Cortex of kidney (tissue), 1 donor: ENCODE data around the gene CABCOCO1.

Experiments used
- DNase-seq: peaks from one replicate; lab custom pipeline; 2025; lab: John Stamatoyannopoulos, UW

CABCOCO1 gene

GRCh38 chr10:61757525-61758397 lies 95.0 kb downstream of the CABCOCO1 start:
- DNase-seq, result no peak

DNA sequence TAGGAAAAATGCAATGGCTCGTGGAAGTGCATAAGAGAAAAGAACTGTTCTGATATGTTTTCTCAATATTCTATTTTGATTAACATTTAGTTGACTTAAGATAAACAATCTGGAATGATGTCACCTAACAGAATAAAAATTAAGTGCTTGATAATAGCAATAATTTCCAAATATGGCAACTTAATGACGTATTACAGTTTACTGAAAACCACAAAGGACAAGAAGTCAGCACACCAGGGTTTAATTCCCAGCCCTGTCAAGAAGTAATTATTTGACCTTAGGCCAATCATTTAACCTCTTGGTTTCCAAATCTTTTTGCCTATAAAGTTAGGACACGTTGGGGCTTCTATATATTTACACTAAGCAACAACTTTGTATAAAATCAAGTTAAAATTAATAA lies 95.7 kb downstream of the CABCOCO1 start:
- DNase-seq, result no peak

GRCh38 chr10:61759751-61760150 lies 97.0 kb downstream of the CABCOCO1 start:
- DNase-seq, result no peak

- no peak for DNase-seq
These were observed 98.5 kb downstream of the CABCOCO1 start for GRCh38 chr10:61760943-61761824.

DNA sequence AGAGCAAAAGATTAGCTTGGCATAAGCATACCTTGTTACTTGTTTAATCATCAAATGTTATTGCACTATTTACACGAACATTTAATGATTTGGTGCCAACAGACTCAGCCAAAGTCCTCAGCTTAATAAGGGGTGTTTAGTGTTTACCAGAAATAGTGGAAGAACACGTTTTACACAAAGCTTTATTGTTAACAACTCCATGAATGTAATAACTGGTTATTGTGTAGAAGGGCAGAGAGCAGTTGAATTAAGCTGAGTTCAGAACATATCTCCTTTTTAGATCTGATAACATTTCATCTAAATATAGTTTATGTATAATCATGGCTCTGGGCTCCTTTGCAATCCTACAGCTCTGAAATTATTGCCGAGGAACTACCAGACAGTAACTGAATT lies 99.1 kb downstream of the CABCOCO1 start:
- DNase-seq, result no peak

- no peak for DNase-seq
These were observed 101.0 kb downstream of the CABCOCO1 start for GRCh38 chr10:61763778-61764177.

- DNase-seq, result no peak
These were observed 101.8 kb downstream of the CABCOCO1 start for GRCh38 chr10:61764486-61764885.

DNA sequence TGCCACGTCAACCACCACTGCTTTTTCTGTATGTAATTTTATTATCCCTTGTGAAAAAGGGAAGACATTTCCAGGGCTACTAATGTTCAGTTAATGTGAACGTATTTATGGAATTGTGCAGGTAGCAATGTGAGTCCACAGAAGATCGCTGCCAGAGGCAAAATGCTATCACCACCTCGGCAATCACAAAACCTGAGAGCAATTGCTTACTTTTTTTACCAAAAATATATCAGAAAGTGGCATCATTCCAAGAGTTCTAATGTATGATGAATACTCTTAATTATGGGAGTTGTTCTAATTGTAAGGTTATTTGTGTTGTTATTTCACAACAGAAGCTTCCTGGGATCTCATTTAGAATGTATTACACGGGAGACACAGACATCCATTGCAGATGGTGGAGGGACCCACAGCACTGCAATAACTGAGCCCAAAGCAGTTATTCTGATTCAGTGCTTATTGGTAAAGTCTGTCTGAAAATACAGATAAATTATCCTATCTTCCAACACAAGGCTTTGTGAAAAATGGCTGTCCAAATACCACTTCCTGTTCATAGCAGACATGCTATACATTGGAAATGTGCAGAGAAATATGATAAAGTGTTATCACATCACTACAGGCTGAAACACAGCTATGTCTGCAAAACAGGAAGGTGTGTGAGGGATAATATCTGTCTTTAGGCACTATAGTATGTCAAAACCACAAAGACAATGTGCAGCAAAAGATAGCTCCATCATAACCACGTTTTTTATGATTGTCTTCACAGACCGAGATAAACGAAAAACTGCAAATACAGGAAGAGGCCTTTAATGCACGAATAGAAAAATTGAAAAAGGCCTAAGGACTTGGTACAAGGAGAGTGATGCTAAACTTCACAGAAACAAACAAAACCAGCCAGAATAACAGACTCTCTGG lies 102.7 kb downstream of the CABCOCO1 start:
- DNase-seq, result no peak

DNA sequence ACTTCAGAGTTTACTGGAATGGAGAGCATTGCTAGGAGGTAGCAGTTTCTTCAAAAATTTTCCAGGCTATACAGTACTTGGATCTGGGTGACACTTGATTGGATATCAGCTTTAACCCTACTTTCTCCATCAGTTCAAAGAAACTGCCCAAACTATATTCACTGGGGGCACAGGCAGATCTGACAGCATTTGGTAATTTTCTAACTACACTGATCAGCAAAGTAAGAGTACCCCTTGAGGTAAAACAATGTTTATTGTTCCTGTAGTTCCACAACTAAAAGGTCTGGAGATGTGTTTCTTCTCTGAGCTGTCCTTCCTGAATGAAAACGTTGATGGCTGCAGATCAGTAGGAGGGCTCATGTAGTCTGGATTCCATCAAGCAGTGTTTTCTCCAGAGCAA lies 104.2 kb downstream of the CABCOCO1 start:
- no peak for DNase-seq

- DNase-seq, result no peak
These were observed 111.3 kb downstream of the CABCOCO1 start for GRCh38 chr10:61774031-61774430.

DNA sequence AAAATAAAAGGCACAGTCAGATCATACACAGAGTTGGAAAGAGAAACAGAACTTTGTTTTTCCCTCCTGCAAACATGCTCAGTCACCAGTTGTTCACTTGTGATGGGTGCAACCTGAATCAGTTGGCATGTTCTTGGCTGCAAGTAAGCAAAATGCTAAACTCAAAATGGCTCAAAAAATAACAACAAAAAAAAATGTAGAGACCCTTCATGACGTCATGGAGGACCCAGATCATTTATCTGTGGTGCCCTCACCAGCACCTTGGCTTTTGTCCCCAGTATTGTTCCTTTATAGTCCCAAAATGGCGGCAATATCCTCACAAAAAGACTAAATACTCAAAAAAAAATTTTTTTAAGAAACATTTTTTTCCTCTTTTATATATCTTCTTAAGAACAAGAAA lies 112.4 kb downstream of the CABCOCO1 start:
- no peak for DNase-seq

DNA sequence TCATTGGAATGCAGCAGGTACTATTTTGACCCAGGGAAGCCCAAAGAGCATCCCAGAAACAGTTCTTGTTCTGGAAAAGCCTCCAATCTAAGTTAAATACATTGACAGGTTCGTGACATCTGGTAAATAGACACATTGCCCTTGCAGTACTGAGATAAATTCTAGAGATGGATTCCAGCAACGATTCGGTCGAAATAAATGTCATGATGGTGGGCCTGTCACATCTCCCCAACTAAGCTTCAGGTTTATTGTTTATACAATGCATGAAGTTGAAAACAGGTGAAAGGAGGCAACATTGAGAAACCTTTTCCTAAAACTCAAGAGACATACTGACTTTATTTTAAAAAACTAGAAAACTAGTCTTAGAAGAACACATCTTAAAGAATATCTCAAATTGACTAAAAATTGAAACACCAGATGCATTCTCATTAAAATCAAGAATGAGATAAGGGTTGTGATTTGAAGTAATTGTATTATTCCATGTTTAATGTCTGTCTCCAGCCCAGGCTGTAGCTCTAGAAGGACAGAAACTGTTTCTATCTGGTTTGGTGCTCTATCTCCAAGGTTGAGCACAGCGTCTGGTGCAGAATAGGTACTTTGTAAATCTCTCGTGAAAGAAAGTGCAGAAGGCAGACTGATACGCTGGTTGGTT lies 114.0 kb downstream of the CABCOCO1 start:
- DNase-seq, result no peak

- DNase-seq, result no peak
These were observed 115.4 kb downstream of the CABCOCO1 start for GRCh38 chr10:61778137-61778536.

DNA sequence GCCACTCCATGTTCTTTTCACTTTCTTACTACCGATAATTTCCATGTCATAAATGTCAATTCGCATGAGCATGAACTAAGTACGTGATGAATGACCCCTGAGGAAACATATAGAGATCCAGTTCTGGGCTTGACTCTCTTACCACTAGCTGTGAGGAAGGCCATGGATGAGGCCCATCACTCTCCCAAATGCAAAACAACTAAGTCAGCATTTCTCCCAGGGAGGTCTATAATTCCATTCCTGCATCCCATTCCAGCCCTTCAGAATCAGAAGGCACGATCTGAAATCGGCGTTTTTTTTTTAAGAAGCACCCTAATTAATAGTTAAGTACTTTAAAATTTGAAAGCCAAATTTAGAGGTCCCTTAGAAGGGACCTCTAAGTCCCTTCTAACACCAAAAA lies 116.5 kb downstream of the CABCOCO1 start:
- DNase-seq, result no peak

- no peak for DNase-seq
These were observed 117.4 kb downstream of the CABCOCO1 start for GRCh38 chr10:61779950-61780659.

GRCh38 chr10:61780732-61781131 lies 118.0 kb downstream of the CABCOCO1 start:
- no peak for DNase-seq

DNA sequence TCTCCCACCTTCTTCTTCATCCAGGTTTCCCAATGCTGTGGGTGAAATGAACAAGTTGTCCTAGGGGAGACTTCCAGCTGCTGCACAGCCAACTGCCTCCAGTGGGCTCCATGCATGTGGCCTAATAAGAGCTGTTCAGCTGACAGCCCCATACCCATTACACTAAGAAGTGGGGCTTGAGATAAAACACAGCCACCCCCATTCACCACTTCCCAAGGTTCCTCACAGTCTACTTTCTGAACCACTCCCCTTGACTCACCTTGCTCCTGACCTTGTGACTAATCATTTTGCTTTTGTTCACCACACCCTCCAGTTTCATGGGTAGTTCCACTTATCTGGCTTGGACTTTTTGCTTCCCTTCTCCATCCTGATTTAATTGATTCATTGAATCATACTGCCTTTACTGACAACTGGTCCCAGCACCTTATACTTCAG lies 119.3 kb downstream of the CABCOCO1 start:
- no peak for DNase-seq

DNA sequence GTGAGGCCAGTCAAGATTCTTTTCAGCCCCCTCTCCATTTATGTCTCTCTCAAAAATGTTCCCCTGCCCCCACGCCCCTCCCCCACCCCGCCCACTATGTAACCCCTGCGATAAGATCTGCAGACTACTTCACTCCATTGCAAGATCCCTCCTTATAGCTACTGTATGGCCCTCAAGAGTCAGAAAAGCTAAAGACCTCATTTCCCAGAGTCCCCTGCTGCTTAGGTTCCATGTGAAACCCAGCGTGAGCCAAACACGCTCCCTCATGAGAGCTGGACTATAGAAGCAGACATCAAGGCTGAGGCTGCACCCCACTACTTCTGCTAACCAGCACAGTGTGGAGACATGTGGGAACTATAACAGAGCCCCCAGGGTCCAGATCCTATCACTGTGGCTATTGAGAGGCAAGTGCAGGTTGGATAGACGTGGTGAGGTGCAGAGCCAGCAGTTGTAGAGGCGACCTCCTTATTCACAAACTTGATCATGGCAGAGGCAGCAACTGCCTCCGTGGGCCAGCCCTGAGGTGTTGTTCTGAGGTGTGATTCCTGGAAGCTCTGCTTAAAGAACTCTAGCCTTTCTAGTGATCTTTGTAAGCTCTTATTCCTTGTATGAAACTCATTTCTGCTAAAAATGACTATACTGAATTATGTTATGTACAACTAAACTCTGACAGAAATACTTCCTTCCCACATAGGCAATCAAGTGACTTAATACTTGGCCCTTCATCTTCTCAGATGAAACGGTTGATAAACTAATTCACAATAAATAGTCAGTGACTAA lies 121.8 kb downstream of the CABCOCO1 start:
- DNase-seq, result no peak

GRCh38 chr10:61785473-61786105 lies 122.9 kb downstream of the CABCOCO1 start:
- no peak for DNase-seq
